Astrocyte (in vitro differentiated cells and primary cell): Measurements from ENCODE around the gene OTUD7B.

Experiments
- CTCF ChIP-seq: IDR thresholded peaks from 2 replicates; pipeline ENCODE4 v1.5.1; 2011; ENCODE audit warnings: low read depth, mild to moderate bottlenecking, inconsistent platforms, low read length, moderate library complexity; ENCODE audit not compliant: insufficient read depth
- EZH2 ChIP-seq: IDR thresholded peaks from 2 replicates; pipeline ENCODE4 v1.6.1; 2012; ENCODE audit warnings: mild to moderate bottlenecking, low read length, inconsistent platforms; ENCODE audit not compliant: insufficient read depth

DNA sequence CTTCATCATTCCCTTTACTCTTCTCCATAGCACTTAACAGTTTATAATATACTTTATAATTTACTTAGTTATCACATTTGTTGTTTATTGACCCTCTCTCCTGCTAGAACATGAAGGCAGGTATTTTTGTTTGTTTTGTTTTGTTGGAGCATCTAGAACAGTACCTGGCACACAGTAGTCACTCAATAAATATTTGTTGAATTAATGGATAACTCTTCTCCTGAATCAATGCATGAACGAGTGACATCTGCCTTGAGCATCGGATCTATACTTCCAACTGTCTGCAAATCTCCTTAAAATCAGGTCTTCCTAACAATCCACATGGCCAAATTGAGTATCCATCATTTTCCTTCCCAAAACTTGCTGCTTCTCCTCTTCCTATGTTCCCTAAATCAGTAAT lies 38.0 kb downstream of the OTUD7B start:
- TF ChIP-seq CTCF (no peak), EZH2 (no peak)
